ENCODE results near the gene NRF1. TPM values are rescaled to one million over a fixed set of nuclear protein-coding genes. Genes with fewer than 3 reads are reported as not detected.

NRF1 gene
- polyA plus RNA-seq, 2 of the 4 experiments (the other 2 are of a cell fraction) = 11.2 to 18.5 TPM

DNA sequence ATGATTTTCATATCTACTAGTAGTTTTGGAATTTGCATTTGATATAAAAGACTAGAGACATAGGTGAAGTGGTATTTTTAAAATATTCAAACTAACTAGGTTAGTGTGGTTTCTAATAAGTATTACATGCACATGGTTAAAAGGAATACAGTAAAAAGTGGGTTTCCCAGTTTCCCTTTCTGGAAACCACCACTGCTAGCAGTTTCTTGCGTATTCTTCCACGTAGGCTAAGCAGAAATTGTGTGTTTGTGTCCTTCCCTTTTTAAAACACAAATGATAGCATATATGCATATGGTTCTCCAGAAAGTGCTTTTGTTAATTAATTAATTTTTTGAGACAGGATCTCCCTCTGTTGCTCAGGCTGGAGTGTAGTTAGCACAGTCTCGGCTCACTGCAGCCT, 15.4 kb downstream of the NRF1 start:
- 98% methylated on average over 3 of the region's 3 CpGs for WGBS (ENCODE audit: missing lambda C conversion rate)
- H3K4me1 ChIP-seq = 0 out of 3 replicates have a peak, but pooled peaks cover 5% of the 10 kb centered on the region
- H3K4me2 ChIP-seq = no peak overlapping the region
- CTCF ChIA-PET = no interaction called here
- POLR2A ChIA-PET = no interaction called here
- no peak for TF ChIP-seq RNF2 (IDR thresholded peaks at IDR 0.05; ENCODE audit: borderline replicate concordance, low read depth)
- no peak for TF ChIP-seq MAFK (IDR thresholded peaks at IDR 0.05; ENCODE audit: partially characterized antibody)
- TF ChIP-seq, protein P1, sequence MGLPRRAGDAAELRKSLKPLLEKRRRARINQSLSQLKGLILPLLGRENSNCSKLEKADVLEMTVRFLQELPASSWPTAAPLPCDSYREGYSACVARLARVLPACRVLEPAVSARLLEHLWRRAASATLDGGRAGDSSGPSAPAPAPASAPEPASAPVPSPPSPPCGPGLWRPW (IDR thresholded peaks at IDR 0.05) = no peak
- no peak for TF ChIP-seq FOSL2 (IDR thresholded peaks at IDR 0.05)
- no peak for TF ChIP-seq FOSL2 (CRISPR knock-in tag; IDR thresholded peaks at IDR 0.05)
- TF ChIP-seq, protein P2, sequence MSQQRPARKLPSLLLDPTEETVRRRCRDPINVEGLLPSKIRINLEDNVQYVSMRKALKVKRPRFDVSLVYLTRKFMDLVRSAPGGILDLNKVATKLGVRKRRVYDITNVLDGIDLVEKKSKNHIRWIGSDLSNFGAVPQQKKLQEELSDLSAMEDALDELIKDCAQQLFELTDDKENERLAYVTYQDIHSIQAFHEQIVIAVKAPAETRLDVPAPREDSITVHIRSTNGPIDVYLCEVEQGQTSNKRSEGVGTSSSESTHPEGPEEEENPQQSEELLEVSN (IDR thresholded peaks at IDR 0.05; ENCODE audit: borderline replicate concordance, low read depth) = no peak
- TF ChIP-seq HOXA7 (CRISPR knock-in tag; IDR thresholded peaks at IDR 0.05) = no peak
- no peak overlapping the region for H3K4me3 ChIP-seq
- ATAC-seq = no peak
- no peak for FAIRE-seq
- no peak overlapping the region for H3K27ac ChIP-seq
- H3K9me3 ChIP-seq = no peaks in the 10 kb centered on the region
- no peak for DNase-seq (ENCODE audit: low read depth in 1 of 2, low spot score in 1 of 2)

DNA sequence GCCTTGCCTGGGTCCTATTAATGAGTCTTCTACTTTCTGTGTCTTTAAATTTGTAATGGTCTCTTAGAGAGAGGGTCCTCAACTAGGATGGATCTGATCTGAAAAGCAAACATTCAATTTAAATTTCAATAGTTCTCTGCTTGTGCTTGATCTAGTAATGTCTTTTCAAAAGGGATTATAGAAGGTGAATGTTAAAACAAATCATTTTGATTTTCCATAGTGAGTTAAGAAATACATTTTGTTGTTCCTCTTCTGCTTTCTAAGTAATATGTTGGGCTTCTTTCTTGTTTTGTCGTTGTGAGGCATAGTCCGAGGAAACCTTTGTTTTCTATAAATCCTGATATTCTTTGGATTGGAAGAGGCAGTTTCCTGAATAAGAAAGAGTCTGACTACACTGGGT, 18.8 kb downstream of the NRF1 start:
- TF ChIP-seq FOSL2 (IDR thresholded peaks at IDR 0.05) (no peak), FOSL2 (CRISPR knock-in tag; IDR thresholded peaks at IDR 0.05) (no peak), ZFP36 (IDR thresholded peaks at IDR 0.05; ENCODE audit: borderline replicate concordance, partially characterized antibody) (no peak), EP300 (IDR thresholded peaks at IDR 0.05) (no peak), RNF2 (IDR thresholded peaks at IDR 0.05; ENCODE audit: borderline replicate concordance, low read depth) (no peak), TP53 (CRISPR knock-in tag; IDR thresholded peaks at IDR 0.05) (no peak), POLR2A (IDR thresholded peaks at IDR 0.05; ENCODE audit: low read length) (no peak), RAD21 (conservative IDR thresholded peaks at IDR 0.05 in 1 of 2, IDR thresholded peaks at IDR 0.05 in 1 of 2) (no peak), NPAS2 (CRISPR knock-in tag; IDR thresholded peaks at IDR 0.05; ENCODE audit: borderline replicate concordance) (no peak), FOXS1 (CRISPR knock-in tag; IDR thresholded peaks at IDR 0.05) (no peak), SREBF2 (IDR thresholded peaks at IDR 0.05) (no peak), CHD2 (IDR thresholded peaks at IDR 0.05; ENCODE audit: low read length, partially characterized antibody) (no peak), HEYL (CRISPR knock-in tag; IDR thresholded peaks at IDR 0.05) (no peak), RFX5 (IDR thresholded peaks at IDR 0.05) (no peak), KDM1A (IDR thresholded peaks at IDR 0.05; ENCODE audit: low read depth) (no peak)
- TF ChIP-seq, protein P3, sequence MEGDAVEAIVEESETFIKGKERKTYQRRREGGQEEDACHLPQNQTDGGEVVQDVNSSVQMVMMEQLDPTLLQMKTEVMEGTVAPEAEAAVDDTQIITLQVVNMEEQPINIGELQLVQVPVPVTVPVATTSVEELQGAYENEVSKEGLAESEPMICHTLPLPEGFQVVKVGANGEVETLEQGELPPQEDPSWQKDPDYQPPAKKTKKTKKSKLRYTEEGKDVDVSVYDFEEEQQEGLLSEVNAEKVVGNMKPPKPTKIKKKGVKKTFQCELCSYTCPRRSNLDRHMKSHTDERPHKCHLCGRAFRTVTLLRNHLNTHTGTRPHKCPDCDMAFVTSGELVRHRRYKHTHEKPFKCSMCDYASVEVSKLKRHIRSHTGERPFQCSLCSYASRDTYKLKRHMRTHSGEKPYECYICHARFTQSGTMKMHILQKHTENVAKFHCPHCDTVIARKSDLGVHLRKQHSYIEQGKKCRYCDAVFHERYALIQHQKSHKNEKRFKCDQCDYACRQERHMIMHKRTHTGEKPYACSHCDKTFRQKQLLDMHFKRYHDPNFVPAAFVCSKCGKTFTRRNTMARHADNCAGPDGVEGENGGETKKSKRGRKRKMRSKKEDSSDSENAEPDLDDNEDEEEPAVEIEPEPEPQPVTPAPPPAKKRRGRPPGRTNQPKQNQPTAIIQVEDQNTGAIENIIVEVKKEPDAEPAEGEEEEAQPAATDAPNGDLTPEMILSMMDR (IDR thresholded peaks at IDR 0.05) = no peak
- TF ChIP-seq, protein P4, sequence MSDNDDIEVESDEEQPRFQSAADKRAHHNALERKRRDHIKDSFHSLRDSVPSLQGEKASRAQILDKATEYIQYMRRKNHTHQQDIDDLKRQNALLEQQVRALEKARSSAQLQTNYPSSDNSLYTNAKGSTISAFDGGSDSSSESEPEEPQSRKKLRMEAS (IDR thresholded peaks at IDR 0.05) = no peak
- TF ChIP-seq, protein P5, sequence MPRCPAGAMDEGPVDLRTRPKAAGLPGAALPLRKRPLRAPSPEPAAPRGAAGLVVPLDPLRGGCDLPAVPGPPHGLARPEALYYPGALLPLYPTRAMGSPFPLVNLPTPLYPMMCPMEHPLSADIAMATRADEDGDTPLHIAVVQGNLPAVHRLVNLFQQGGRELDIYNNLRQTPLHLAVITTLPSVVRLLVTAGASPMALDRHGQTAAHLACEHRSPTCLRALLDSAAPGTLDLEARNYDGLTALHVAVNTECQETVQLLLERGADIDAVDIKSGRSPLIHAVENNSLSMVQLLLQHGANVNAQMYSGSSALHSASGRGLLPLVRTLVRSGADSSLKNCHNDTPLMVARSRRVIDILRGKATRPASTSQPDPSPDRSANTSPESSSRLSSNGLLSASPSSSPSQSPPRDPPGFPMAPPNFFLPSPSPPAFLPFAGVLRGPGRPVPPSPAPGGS (IDR thresholded peaks at IDR 0.05) = no peak
- Histone ChIP-seq H3K9me3 (no peaks in the 10 kb centered on the region), H3K4me1 (peaks cover 10% of the 10 kb centered on the region; the same call in 2 of the 3 replicates), H3K4me2 (no peak overlapping the region), H3K4me3 (no peak overlapping the region), H3K27ac (no peak overlapping the region)
- POLR2A ChIA-PET = no interaction called here
- ATAC-seq = no peak
- no peak for DNase-seq (ENCODE audit: low read depth in 1 of 2, low spot score in 1 of 2)
- WGBS (ENCODE audit: missing lambda C conversion rate) = 88% methylated on average over 2 of the region's 2 CpGs
- no peak for FAIRE-seq
- CTCF ChIA-PET = interaction anchor here (0.7 to 1.3 kb wide), 2 partner anchors 18 to 26 kb away, joined by 4 to 5 read pairs; no protein-coding TSS in a partner anchor

Data from A549 (cell line).